OCI-LY7 (cell line): ENCODE measurements around the gene C16orf89. TPM values are rescaled to one million over a fixed set of nuclear protein-coding genes. Genes with fewer than 3 reads are reported as not detected.
"Not testable (repeated sequence)": the region's sequence is repeated elsewhere in the genome, so short reads cannot be mapped to it uniquely, and the experiment has no call there.

Experiments
- BruUV-seq: library from RNA; stranded (reverse); fragments of 400-500 nt; replicated peaks from 2 replicates; lab custom pipeline; 2021; lab: Mats Ljungman, UMichigan
- CTCF ChIA-PET: fragments of 300-600 bp; sonication (Branson Sonifier 250); formaldehyde crosslinking; loops from one replicate; lab custom pipeline; 2022; ENCODE audit warnings: antibody characterized with exemption; ENCODE audit not compliant: unreplicated experiment; lab: Charles Lee
- POLR2A ChIA-PET: fragments of 300-600 bp; sonication (Branson Sonifier 250); formaldehyde crosslinking; loops from one replicate; lab custom pipeline; 2022; ENCODE audit warnings: antibody characterized with exemption; lab: Charles Lee
- DNase-seq: peaks from one replicate; pipeline ENCODE4 v3.0.0-alpha.2; 2015; ENCODE audit warnings: low spot score
- H2AFZ ChIP-seq: fragments of 200-600 bp; sonication (generic), shearing (Covaris generic); 2 replicates; pipeline ENCODE4 v1.6.1; 2014; ENCODE audit warnings: mild to moderate bottlenecking, antibody characterized with exemption, low read length, moderate library complexity
- H3K27ac ChIP-seq: fragments of 200-600 bp; sonication (generic); 2 replicates; pipeline ENCODE4 v1.5.1; 2014; ENCODE audit warnings: mixed run types, low read depth, mild to moderate bottlenecking, moderate library complexity, low read length, inconsistent platforms; ENCODE audit not compliant: poor library complexity, severe bottlenecking
- H3K36me3 ChIP-seq: fragments of 200-600 bp; sonication (generic); 2 replicates; pipeline ENCODE4 v1.6.1; 2014; ENCODE audit warnings: mild to moderate bottlenecking, antibody characterized with exemption, low read length, moderate library complexity, mixed read lengths; ENCODE audit not compliant: insufficient read depth
- H3K4me1 ChIP-seq: fragments of 200-600 bp; sonication (generic); 2 replicates; pipeline ENCODE4 v1.5.1; 2014; ENCODE audit warnings: mild to moderate bottlenecking, low read length; ENCODE audit not compliant: insufficient read depth, poor library complexity, severe bottlenecking
- H3K4me2 ChIP-seq: fragments of 200-600 bp; sonication (generic); 2 replicates; pipeline ENCODE4 v1.6.1; 2014; ENCODE audit warnings: mild to moderate bottlenecking, low read length
- H3K4me3 ChIP-seq: fragments of 200-600 bp; sonication (generic); 2 replicates; pipeline ENCODE4 v1.5.1; 2014; ENCODE audit warnings: mild to moderate bottlenecking, low read depth, low read length; ENCODE audit not compliant: poor library complexity, severe bottlenecking
- H3K79me2 ChIP-seq: fragments of 200-600 bp; sonication (generic); 2 replicates; pipeline ENCODE4 v1.6.1; 2016; ENCODE audit warnings: low read depth, mild to moderate bottlenecking, low read length, moderate library complexity, mixed read lengths; ENCODE audit not compliant: insufficient read depth
- H3K9me2 ChIP-seq: fragments of 200-600 bp; sonication (generic); 2 replicates; pipeline ENCODE4 v1.6.1; 2016; ENCODE audit warnings: mild to moderate bottlenecking, low read length, mixed read lengths; ENCODE audit not compliant: insufficient read depth
- H3K9me3 ChIP-seq: fragments of 200-600 bp; sonication (generic); 2 replicates; pipeline ENCODE4 v1.6.1; 2014; ENCODE audit warnings: mild to moderate bottlenecking, mixed run types, low read length, mixed read lengths
- H4K20me1 ChIP-seq: fragments of 200-600 bp; sonication (generic); 2 replicates; pipeline ENCODE4 v1.6.1; 2014; ENCODE audit warnings: mild to moderate bottlenecking, antibody characterized with exemption, low read length, moderate library complexity, mixed read lengths; ENCODE audit not compliant: insufficient read depth
- intact Hi-C: fragments of 100-400 bp; cut with micrococcal nuclease; formaldehyde crosslinking; loops from one replicate; pipeline ENCODE4 v1.10.0; 2022; ENCODE audit not compliant: unreplicated experiment
- total RNA-seq, 2 experiments: library from RNA; depleted of rRNA in 1 of 2; stranded (reverse); fragments of >200 nt in 1 of 2; shearing (Covaris generic) in 1 of 2; gene quantifications; 2 replicates each; pipeline ENCODE4 v1.2.3, GENCODE V29; 2014 to 2022

Gene C16orf89
- total RNA-seq, 2 experiments from 2014 or later = not detected

GRCh38 chr16:5103296-5104032, 37.7 kb upstream of the C16orf89 start:
- H3K9me3 ChIP-seq, H3K4me2 ChIP-seq, H3K4me1 ChIP-seq, H2AFZ ChIP-seq, H4K20me1 ChIP-seq, H3K4me3 ChIP-seq, BruUV-seq, intact Hi-C loops, H3K79me2 ChIP-seq, H3K9me2 ChIP-seq, CTCF ChIA-PET, H3K36me3 ChIP-seq, H3K27ac ChIP-seq, DNase-seq: not testable (repeated sequence)
- POLR2A ChIA-PET = interaction anchor here (0.7 kb wide), 1 partner anchor 574 kb away, joined by 4 read pairs; no protein-coding TSS in a partner anchor

- H3K27ac ChIP-seq, H3K4me3 ChIP-seq, H3K9me3 ChIP-seq, H3K4me2 ChIP-seq, H3K36me3 ChIP-seq, H3K79me2 ChIP-seq, intact Hi-C loops, H2AFZ ChIP-seq, H4K20me1 ChIP-seq, H3K9me2 ChIP-seq, DNase-seq, H3K4me1 ChIP-seq, CTCF ChIA-PET, BruUV-seq: not testable (repeated sequence)
- POLR2A ChIA-PET = interaction anchor here (0.9 kb wide), 1 partner anchor 65 kb away, joined by 3 read pairs; the partner anchor contains the start of gene NAGPA
Observed at GRCh38 chr16:5099174-5099573, 33.4 kb upstream of the C16orf89 start.

- peak; percentile 38 for DNase-seq
- POLR2A ChIA-PET = interaction anchor here (0.8 to 0.9 kb wide), 2 partner anchors 26 to 65 kb away, joined by 3 to 7 read pairs; partner anchors contain the start of genes ALG1 and NAGPA
- H3K9me2 ChIP-seq, H4K20me1 ChIP-seq, H3K79me2 ChIP-seq, intact Hi-C loops, H3K27ac ChIP-seq, H3K36me3 ChIP-seq, BruUV-seq, H3K4me1 ChIP-seq, H3K9me3 ChIP-seq: not testable (repeated sequence)
- peak overlapping the region; percentile 40 for H2AFZ ChIP-seq
- CTCF ChIA-PET = interaction anchor here (0.6 kb wide), 1 partner anchor 359 kb away, joined by 3 read pairs; no protein-coding TSS in a partner anchor
- peak overlapping the region; percentile 60 for H3K4me2 ChIP-seq
- H3K4me3 ChIP-seq = peak overlapping the region; percentile 92
Observed at GRCh38 chr16:5098221-5099159, 32.7 kb upstream of the C16orf89 start.

- intact Hi-C loops = loop anchor here (2.0 kb wide), 1 partner anchor 27 kb away; the partner anchor contains the start of gene ALG1
- H3K4me2 ChIP-seq = peak within 1 kb of the TSS; percentile 96
- ChIA-PET CTCF (interaction anchor here (0.6 kb wide), 1 partner anchor 360 kb away, joined by 3 read pairs; no protein-coding TSS in a partner anchor), POLR2A (interaction anchor here (0.8 kb wide), 1 partner anchor 25 kb away, joined by 7 read pairs; the partner anchor contains the start of gene ALG1)
- not testable (repeated sequence) for H3K9me2 ChIP-seq, H4K20me1 ChIP-seq, H3K9me3 ChIP-seq, H3K27ac ChIP-seq, BruUV-seq, H3K4me1 ChIP-seq, H3K79me2 ChIP-seq, H3K36me3 ChIP-seq
- H3K4me3 ChIP-seq = peak within 1 kb of the TSS; percentile 92
- peak; percentile 95 for DNase-seq
- H2AFZ ChIP-seq = peak within 1 kb of the TSS; percentile 91
Observed at GRCh38 chr16:5097470-5098220, 31.9 kb upstream of the C16orf89 start, which contains the start of gene EEF2KMT. Gene EEF2KMT (minus strand): TSS chr16:5097795. CDS start chr16:5097739, 56 bp downstream.

GRCh38 chr16:5097061-5097469, 31.3 kb upstream of the C16orf89 start:
- DNase-seq = peak; percentile 46
- TSS peak; percentile 78 for BruUV-seq

More at GRCh38 chr16:5097061-5097469, 31.3 kb upstream of the C16orf89 start:
- H4K20me1 ChIP-seq, H3K36me3 ChIP-seq, H3K27ac ChIP-seq, H3K4me1 ChIP-seq, POLR2A ChIA-PET, CTCF ChIA-PET, H3K9me2 ChIP-seq, H3K79me2 ChIP-seq, H3K9me3 ChIP-seq: not testable (repeated sequence)
- peak overlapping the region; percentile 91 for H2AFZ ChIP-seq
- intact Hi-C loops = loop anchor here (2.0 kb wide), 1 partner anchor 26 kb away; the partner anchor contains the start of gene ALG1
- peak overlapping the region; percentile 96 for H3K4me2 ChIP-seq
- peak overlapping the region; percentile 92 for H3K4me3 ChIP-seq
